CD4-positive, alpha-beta T cell treated with Interferon gamma for 1 hour (primary cell): ENCODE measurements around the gene FRMD4A.
"Not testable (repeated sequence)": the region's sequence is repeated elsewhere in the genome, so short reads cannot be mapped to it uniquely, and the experiment has no call there.

Experiments used
- DNase-seq: peaks from one replicate; pipeline ENCODE4 v3.0.0-alpha.2; 2020

FRMD4A gene

GRCh38 chr10:13865758-13866491 lies 464.8 kb downstream of the FRMD4A start:
- no peak for DNase-seq

DNA sequence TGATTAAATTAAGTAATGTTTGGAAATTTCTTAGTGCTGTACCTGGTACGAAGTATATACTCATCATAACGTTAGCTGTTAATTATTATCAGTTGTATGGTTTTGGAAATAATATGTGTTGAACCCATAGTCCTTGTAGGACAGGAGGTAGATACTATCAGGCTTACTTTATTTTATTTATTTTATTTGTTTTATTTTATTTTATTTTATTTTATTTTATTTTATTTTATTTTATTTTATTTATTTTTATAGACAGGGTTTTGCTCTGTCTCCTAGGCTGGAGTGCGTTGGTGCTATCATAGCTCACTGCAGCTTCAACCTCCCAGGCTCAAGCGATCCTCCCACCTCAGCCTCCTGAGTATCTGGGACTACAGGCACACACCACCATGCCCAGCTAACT lies 465.5 kb downstream of the FRMD4A start:
- not testable (repeated sequence) for DNase-seq

GRCh38 chr10:13862546-13863233 lies 468.0 kb downstream of the FRMD4A start:
- DNase-seq: no peak

DNA sequence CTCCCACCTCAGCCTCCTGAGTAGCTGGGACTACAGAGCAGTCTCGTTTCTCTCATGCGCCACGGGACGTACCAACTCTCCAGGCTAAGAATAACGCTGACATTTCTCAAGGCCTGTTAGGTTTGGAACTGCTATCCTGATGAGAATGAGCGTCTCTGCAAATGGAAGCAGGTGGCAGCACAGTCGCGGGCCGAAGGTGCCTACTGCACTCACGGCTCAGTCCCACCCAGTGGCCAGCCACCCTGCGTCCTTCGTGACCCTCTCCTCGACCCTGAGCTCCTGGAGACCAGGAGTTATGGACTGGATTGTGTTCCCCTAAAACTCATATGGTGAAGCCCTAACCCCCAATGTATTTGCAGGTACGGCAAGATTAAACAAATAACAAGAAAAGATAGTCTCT lies 469.8 kb downstream of the FRMD4A start:
- no peak for DNase-seq

DNA sequence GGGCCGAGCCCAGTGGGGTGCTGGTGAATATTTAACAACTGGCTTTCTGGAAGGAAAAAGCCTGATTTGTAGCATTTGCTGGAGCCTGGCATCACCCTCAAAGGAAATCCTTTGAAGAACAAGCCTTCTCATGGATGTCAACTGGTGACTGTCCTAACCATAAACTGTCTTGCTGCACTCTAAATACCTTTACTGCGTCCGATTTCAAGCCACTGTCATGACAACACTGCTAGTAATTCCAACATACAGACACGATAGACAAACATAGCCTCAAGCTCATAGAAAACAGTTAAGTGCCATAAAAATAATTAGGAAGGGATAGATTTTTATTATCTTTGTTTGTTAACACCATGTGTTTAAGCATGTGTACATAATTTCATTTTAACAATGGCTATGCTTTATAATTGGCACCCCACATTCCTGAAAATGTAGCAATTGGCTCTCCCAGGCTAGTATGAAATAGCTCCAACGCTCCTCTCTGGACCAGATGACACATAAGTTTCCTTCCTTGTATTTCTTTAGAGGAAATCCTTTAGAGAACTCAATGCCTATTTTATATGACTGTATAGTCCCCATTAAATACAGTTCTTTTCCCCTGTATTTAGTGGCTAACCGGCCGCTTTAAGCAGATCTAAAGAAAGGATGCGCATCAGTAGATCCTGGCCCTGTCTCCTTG lies 470.6 kb downstream of the FRMD4A start:
- no peak for DNase-seq

GRCh38 chr10:13858709-13859108 lies 472.0 kb downstream of the FRMD4A start:
- DNase-seq: no peak

GRCh38 chr10:13857451-13857850 lies 473.3 kb downstream of the FRMD4A start:
- no peak for DNase-seq

DNA sequence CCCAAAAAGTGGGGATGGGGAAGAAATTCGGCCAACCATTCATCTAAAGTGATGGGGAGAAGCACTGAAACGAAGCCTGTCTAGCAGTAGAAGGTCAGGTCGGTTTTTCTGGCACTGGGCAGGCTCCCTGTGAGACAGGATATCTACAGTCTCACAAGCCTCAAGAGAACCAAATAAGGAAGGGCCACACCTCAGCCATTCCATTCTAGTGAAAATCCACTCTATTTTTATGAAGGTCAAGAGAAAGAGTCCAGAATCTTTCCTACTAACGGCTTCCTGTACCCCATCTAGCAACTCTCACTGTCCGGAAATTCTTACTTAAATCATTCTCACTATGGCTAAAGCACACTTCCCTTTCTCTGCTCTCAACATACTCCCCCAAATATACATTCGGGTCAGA lies 476.9 kb downstream of the FRMD4A start:
- no peak for DNase-seq

GRCh38 chr10:13852872-13853271 lies 477.9 kb downstream of the FRMD4A start:
- no peak for DNase-seq

DNA sequence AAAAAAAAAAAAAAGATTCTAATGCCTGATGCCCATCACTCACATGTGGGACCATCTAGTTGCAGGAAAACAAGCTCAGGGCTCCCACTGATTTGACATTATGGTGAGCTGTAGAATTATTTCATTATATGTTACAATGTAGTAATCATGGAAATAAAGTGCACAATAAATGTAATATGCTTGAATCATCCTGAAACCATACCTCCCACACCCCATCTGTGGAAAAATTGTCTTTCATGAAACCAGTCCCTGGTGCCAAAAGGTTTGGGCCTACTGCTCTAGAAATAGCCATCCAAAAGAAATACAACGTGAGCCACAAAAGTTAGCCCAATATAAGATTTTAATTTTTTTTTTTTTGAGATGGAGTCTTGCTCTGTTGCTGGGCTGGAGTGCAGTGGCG lies 478.8 kb downstream of the FRMD4A start:
- DNase-seq: no peak

GRCh38 chr10:13848520-13849445 lies 481.9 kb downstream of the FRMD4A start:
- no peak for DNase-seq

DNA sequence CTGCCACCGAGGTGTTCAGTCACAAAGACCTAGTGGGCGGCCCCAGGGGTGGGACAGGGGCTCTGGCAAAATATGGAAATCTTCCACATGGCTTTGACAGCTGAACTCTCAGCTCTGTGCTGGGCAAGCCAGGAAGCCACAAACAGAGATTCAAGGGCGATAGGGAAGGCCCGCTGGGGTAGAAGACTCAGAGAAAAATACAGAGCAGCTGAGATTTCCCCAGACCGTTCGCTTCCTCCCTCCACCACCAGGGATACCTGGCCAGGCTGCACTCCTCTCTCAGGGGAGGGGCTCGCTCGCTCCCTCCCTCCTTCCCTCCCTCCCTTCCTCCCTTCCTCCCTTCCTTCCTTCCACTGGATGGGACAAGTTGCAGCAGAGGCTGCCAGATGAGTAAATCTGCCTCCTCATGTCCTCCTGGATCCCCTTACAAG lies 483.5 kb downstream of the FRMD4A start:
- no peak for DNase-seq

- no peak for DNase-seq
Measured at GRCh38 chr10:13845897-13846296, 484.8 kb downstream of the FRMD4A start.

GRCh38 chr10:13844651-13845050 lies 486.1 kb downstream of the FRMD4A start:
- DNase-seq: no peak

- DNase-seq: no peak
Measured at GRCh38 chr10:13842117-13842516, 488.6 kb downstream of the FRMD4A start.

DNA sequence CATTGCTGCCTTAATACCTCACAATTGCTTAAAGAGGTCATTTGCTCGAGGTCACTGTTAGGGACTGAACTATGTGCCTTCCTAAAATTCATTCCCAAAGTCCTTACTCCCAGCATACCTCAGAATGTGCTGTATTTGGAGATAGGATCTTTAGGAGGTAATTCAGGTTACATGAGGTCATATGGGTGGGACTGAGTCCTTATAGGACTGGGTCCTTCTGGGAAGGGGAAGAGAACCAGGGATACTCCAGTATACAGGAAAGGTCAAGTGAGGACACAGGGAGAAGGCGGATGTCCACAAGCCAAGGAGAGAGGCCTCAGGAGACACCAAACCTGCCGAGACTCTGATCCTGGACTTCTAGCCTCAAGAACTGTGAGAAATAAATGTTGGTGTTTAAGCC lies 490.7 kb downstream of the FRMD4A start:
- DNase-seq: no peak

- no peak for DNase-seq
Measured at GRCh38 chr10:13839430-13839990, 491.2 kb downstream of the FRMD4A start.

GRCh38 chr10:13839030-13839429 lies 491.7 kb downstream of the FRMD4A start:
- no peak for DNase-seq

DNA sequence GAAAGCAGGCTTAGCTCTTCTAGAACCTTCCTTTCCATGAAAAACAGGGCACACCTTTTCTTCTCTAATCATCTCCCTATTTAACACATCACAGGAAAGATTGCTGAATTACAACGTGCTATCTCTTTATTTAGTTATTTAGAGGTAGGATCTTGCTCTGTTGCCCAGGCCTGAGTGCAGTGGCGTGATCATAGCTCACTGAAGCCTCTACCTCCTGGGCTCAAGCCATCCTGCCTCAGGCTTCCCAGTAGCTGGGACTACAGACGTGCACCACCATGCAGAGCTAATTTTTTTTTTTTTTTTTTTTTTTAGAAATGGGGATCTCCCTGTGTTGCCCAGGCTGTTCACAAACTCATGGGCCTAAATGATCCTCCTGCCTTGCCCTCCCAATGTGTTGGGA lies 492.8 kb downstream of the FRMD4A start:
- no peak for DNase-seq

DNA sequence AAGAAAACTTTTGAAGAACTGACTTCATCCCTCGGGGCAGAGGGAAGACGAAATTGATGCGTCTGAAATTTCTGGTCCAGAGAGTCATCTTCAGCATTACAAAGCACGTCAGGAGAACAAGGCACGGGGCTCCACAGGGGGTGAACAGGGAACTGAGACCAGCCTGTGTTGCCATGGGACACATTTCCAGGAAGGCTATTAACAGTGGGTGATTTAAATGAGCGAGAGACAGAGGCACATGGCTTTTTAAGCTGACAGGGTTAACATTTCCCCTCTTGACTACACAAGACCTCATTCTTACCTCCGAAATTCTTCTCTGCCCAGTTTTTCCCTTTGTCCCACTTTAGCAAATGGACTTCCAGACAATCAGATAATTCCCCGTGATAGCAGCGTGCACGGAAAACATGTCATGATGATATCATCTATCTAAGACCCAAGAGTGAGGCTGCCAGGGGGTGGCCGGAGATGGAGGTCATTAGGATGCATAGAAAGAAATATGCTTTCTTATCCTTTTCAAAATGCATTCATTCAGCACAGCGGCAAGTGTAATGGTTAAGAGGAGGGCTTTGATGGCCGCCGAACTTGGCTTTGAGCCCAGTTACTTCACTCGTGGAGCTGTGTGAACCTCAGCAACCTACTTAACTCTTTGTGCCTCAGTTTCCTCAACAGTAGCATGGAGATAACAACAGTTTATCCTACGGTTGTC lies 496.0 kb downstream of the FRMD4A start:
- DNase-seq: no peak

- no peak for DNase-seq
Measured at GRCh38 chr10:13831711-13832141, 499.0 kb downstream of the FRMD4A start.

GRCh38 chr10:13830385-13830784 lies 500.3 kb downstream of the FRMD4A start:
- no peak for DNase-seq
